Measurements from ENCODE around the gene EFNA5.

EFNA5 gene

DNA sequence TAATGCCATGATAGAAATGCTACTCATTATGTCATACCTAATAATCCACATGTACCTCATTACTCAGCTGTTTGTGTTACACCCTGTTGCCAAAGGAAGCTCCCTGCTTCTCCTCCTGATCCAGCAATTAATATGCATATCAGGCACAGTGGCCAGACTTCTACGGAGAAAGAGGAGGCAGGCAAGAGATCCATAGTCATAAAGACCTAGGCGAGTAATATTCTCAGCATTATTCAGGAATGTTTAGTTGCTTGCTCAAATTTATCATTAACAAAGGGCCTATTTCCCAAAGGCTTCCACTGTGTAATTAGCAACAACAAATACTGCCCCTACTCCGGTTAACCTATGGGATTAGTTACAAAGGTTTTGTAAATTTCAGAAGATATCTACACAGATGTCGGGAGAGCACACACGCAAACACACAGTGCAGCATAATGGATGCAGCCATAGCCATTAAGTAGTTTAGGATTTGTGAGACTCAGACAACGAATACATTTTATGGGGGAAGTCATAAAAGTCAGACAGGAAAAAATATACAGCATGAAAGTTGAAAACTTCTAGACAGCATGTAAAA lies 192.6 kb downstream of the EFNA5 start:
- no peak for DNase-seq (ENCODE audit: extremely low read depth, low read depth)
- TF ChIP-seq, protein P1, sequence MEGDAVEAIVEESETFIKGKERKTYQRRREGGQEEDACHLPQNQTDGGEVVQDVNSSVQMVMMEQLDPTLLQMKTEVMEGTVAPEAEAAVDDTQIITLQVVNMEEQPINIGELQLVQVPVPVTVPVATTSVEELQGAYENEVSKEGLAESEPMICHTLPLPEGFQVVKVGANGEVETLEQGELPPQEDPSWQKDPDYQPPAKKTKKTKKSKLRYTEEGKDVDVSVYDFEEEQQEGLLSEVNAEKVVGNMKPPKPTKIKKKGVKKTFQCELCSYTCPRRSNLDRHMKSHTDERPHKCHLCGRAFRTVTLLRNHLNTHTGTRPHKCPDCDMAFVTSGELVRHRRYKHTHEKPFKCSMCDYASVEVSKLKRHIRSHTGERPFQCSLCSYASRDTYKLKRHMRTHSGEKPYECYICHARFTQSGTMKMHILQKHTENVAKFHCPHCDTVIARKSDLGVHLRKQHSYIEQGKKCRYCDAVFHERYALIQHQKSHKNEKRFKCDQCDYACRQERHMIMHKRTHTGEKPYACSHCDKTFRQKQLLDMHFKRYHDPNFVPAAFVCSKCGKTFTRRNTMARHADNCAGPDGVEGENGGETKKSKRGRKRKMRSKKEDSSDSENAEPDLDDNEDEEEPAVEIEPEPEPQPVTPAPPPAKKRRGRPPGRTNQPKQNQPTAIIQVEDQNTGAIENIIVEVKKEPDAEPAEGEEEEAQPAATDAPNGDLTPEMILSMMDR (IDR thresholded peaks at IDR 0.05; ENCODE audit: low read depth, low read length): no peak

- DNase-seq (ENCODE audit: extremely low read depth, low read depth): no peak
- TF ChIP-seq, protein P1 (IDR thresholded peaks at IDR 0.05; ENCODE audit: low read depth, low read length): no peak
Observed at GRCh38 chr5:107477492-107477891, 193.2 kb downstream of the EFNA5 start.

- DNase-seq (ENCODE audit: extremely low read depth, low read depth): no peak
- TF ChIP-seq, protein P1 (IDR thresholded peaks at IDR 0.05; ENCODE audit: low read depth, low read length): no peak
Observed at GRCh38 chr5:107476783-107477182, 194.0 kb downstream of the EFNA5 start.

- no peak for DNase-seq (ENCODE audit: extremely low read depth, low read depth)
- TF ChIP-seq, protein P1 (IDR thresholded peaks at IDR 0.05; ENCODE audit: low read depth, low read length): no peak
Observed at GRCh38 chr5:107474716-107475489, 195.8 kb downstream of the EFNA5 start.

DNA sequence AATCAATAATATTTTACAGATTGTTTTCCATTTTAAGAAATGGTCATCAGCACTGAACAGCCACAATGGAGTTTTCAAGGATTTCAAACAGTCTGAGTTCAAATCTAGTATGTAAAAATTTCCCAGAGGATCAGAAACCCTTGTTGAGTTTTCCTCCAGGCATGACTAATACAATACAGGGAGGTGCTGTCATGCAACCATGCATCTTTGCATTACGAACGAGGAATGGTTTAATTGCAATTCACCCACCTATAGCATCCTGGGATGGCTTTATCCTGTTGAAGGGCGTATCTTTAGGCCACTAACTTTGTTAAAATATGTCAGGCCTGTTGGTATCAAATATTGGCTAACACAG lies 196.4 kb downstream of the EFNA5 start:
- DNase-seq (ENCODE audit: extremely low read depth, low read depth): no peak
- TF ChIP-seq, protein P1 (IDR thresholded peaks at IDR 0.05; ENCODE audit: low read depth, low read length): no peak

DNA sequence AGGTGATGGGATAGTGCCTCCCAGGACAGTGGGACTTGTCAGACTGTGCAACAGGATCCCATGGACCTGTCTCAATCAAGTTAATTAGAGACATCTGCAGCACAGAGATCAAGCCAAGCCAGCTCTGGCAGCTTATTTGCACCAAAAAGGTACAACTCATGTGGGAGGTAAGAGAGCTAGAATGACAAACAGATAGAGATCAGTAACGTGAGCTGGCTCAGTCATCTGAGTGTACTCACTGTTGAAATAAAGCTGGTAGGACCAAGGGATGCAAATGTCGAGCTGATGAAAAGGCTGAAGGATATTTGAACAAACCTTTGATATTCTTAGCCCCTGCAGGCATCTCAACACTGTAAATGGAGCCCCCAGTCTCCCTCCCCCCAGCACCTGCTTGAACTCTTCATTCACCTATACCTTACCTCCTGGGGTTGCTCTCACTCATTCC lies 198.1 kb downstream of the EFNA5 start:
- TF ChIP-seq, protein P1 (IDR thresholded peaks at IDR 0.05; ENCODE audit: low read depth, low read length): no peak
- no peak for DNase-seq (ENCODE audit: extremely low read depth, low read depth)

DNA sequence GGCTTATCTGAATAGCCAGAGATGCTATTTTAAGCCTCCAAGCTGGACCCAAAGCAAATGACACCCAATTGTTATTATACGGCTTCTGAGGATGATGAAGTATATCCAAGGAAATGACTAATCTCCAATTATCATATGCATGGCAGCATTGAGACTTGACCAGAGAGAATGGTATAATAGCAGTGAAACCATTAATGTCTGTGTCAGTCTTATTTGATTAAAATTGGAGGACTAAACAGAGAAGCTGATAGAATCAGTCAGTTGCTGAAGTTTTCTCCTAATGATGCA lies 200.5 kb downstream of the EFNA5 start:
- DNase-seq (ENCODE audit: extremely low read depth, low read depth): no peak
- TF ChIP-seq, protein P1 (IDR thresholded peaks at IDR 0.05; ENCODE audit: low read depth, low read length): no peak

Measured in AG09319 (cell line).